GM12878 (cell line): ENCODE measurements around the gene CLCNKA. TPM values are rescaled to one million over a fixed set of nuclear protein-coding genes. Genes with fewer than 3 reads are reported as not detected.

Experiments
- ATAC-seq: fragments of 200-7000 bp; cut with Tn5 transposase; 3 replicates; pipeline ENCODE4 v1.9.1; 2020; ENCODE audit warnings: mild to moderate bottlenecking, moderate library complexity
- BruUV-seq: library from RNA; stranded (reverse); fragments of 400-500 nt; replicated peaks from 2 replicates; lab custom pipeline; 2021; lab: Mats Ljungman, UMichigan
- CTCF ChIA-PET: fragments of 300-600 bp; sonication (Branson Sonifier 250); formaldehyde crosslinking; extraction: SDS; loops from one replicate; lab custom pipeline; 2021; ENCODE audit warnings: inconsistent platforms; lab: Yijun Ruan, JAX
- POLR2A ChIA-PET: fragments of 350-600 bp; formaldehyde crosslinking; extraction: SDS; loops from one replicate; lab custom pipeline; 2021; ENCODE audit warnings: inconsistent platforms; lab: Charles Lee
- RAD21 ChIA-PET: fragments of 300-600 bp; sonication (Branson Sonifier 250); formaldehyde crosslinking; loops from one replicate; lab custom pipeline; 2023; ENCODE audit warnings: antibody characterized with exemption; ENCODE audit not compliant: unreplicated experiment; lab: Charles Lee
- SMC1A ChIA-PET: fragments of 300-600 bp; sonication (Branson Sonifier 250); formaldehyde crosslinking; loops from one replicate; lab custom pipeline; 2023; ENCODE audit not compliant: unreplicated experiment, uncharacterized antibody; lab: Charles Lee
- DNase-seq: peaks from one replicate; pipeline ENCODE4 v3.0.0-alpha.2; 2011; ENCODE audit warnings: low read depth, low spot score
- FAIRE-seq: peaks from 3 replicates; lab custom pipeline; 2011; peaks lifted over from hg19 to GRCh38; lab: Jason Lieb, UNC
- H2AFZ ChIP-seq: 2 replicates; pipeline ENCODE4 v1.6.0; 2011; ENCODE audit warnings: low read depth, low read length, control low read depth; ENCODE audit not compliant: control insufficient read depth
- H3K27ac ChIP-seq: 2 replicates; pipeline ENCODE4 v1.5.1; 2011; ENCODE audit warnings: control low read depth; ENCODE audit not compliant: control insufficient read depth, insufficient read depth
- H3K27me3 ChIP-seq, 2 experiments: replicated peaks in 1 of 2; 2 replicates each; pipeline versions ENCODE4 v1.6.0 to v1.6.1; 2011; ENCODE audit warnings: low read length in 1 of 2; ENCODE audit not compliant: control insufficient read depth in 2 of 2, insufficient read depth in 2 of 2
- H3K36me3 ChIP-seq, 2 experiments: 2 replicates each; pipeline ENCODE4 v1.5.1; 2011; ENCODE audit warnings: low read length in 1 of 2; ENCODE audit not compliant: control insufficient read depth in 2 of 2, insufficient read depth in 2 of 2
- H3K4me1 ChIP-seq: 2 replicates; pipeline ENCODE4 v1.6.1; 2011; ENCODE audit warnings: mild to moderate bottlenecking, low read length, moderate library complexity, mixed read lengths; ENCODE audit not compliant: control insufficient read depth, insufficient read depth
- H3K4me2 ChIP-seq: 2 replicates; pipeline ENCODE4 v1.6.0; 2011; ENCODE audit warnings: control low read depth; ENCODE audit not compliant: control insufficient read depth, insufficient read depth
- H3K4me3 ChIP-seq: fragments of 200-600 bp; sonication (generic); 2 replicates; pipeline ENCODE4 v1.5.1; 2016
- H3K79me2 ChIP-seq: 2 replicates; pipeline ENCODE4 v1.6.0; 2011; ENCODE audit warnings: low read length; ENCODE audit not compliant: control insufficient read depth, insufficient read depth
- H3K9ac ChIP-seq: 2 replicates; pipeline ENCODE4 v1.8.0; 2011; ENCODE audit warnings: low read length, control low read depth, mixed read lengths; ENCODE audit not compliant: control insufficient read depth, insufficient read depth
- H3K9me3 ChIP-seq: replicated peaks from 3 replicates; pipeline ENCODE4 v1.5.1; 2011; ENCODE audit warnings: mild to moderate bottlenecking, low read length; ENCODE audit not compliant: control insufficient read depth, insufficient read depth
- H4K20me1 ChIP-seq: 2 replicates; pipeline ENCODE4 v1.6.0; 2011; ENCODE audit not compliant: control insufficient read depth, insufficient read depth
- BCL11A ChIP-seq: IDR thresholded peaks from 2 replicates; pipeline ENCODE4 v1.6.1; 2011; ENCODE audit warnings: low read depth, low read length
- CBX5 ChIP-seq: sonication (generic); IDR thresholded peaks from 2 replicates; pipeline ENCODE4 v1.6.1; 2016; ENCODE audit warnings: low read depth, moderate library complexity, mild to moderate bottlenecking, inconsistent platforms
- CREM ChIP-seq: IDR thresholded peaks from 2 replicates; pipeline ENCODE4 v1.6.1; 2014; ENCODE audit warnings: antibody characterized with exemption, low read depth
- HDAC6 ChIP-seq: fragments of 200-600 bp; sonication (generic); IDR thresholded peaks from one replicate; pipeline ENCODE4 v1.8.0; 2017; ENCODE audit warnings: antibody characterized with exemption; ENCODE audit not compliant: unreplicated experiment
- MTA3 ChIP-seq: IDR thresholded peaks from 2 replicates; pipeline ENCODE4 v1.6.1; 2012; ENCODE audit warnings: low read length, inconsistent platforms, borderline replicate concordance
- MXI1 ChIP-seq: fragments of 150-350 bp; IDR thresholded peaks from 2 replicates; pipeline ENCODE4 v1.6.1; 2011; ENCODE audit warnings: low read depth, mild to moderate bottlenecking, inconsistent platforms, low read length, improper control_type of control experiment
- NR2F1 ChIP-seq: fragments of 450-650 bp; conservative IDR thresholded peaks from 2 replicates; pipeline ENCODE4 v1.6.1; 2017; ENCODE audit warnings: mild to moderate bottlenecking
- SKIL ChIP-seq: fragments of 450-650 bp; IDR thresholded peaks from 2 replicates; pipeline ENCODE4 v1.6.1; 2017; ENCODE audit warnings: mild to moderate bottlenecking, low read depth, inconsistent platforms; ENCODE audit not compliant: poor library complexity, severe bottlenecking
- ZBTB4 ChIP-seq: fragments of 450-650 bp; formaldehyde crosslinking; IDR thresholded peaks from 2 replicates; pipeline ENCODE4 v1.4.0; 2022; ENCODE audit warnings: mild to moderate bottlenecking, moderate library complexity
- ZNF207 ChIP-seq: fragments of 450-650 bp; IDR thresholded peaks from 2 replicates; pipeline ENCODE4 v1.6.1; 2014; ENCODE audit warnings: antibody characterized with exemption, mild to moderate bottlenecking, borderline replicate concordance
- ZNF274 ChIP-seq: IDR thresholded peaks from one replicate; pipeline ENCODE4 v1.8.0; 2011; ENCODE audit not compliant: insufficient read length, insufficient read depth
- whole genome bisulfite sequencing: methylation state at CpG from one replicate; pipeline ENCODE4 v1.1.6; 2016; ENCODE audit warnings: low lambda C conversion rate; ENCODE audit not compliant: insufficient replicate concordance, insufficient coverage; ENCODE audit errors: missing lambda C conversion rate; 5-methylcytosine and 5-hydroxymethylcytosine counted together
- in situ Hi-C: fragments of 300-500 bp; cut with MboI; formaldehyde crosslinking; loops from 9 replicates; pipeline ENCODE4 v1.14.3; 2018; ENCODE audit warnings: mixed read lengths
- intact Hi-C: fragments of 100-400 bp; cut with micrococcal nuclease; formaldehyde crosslinking; loops from one replicate; pipeline ENCODE4 v1.14.2; 2022; ENCODE audit not compliant: unreplicated experiment
- polyA plus RNA-seq, 11 experiments: library from polyadenylated mRNA; depleted of rRNA in 4 of 11; unstranded in 6 of 11; stranded (reverse) in 5 of 11; fragments of >200 nt; fragmentation: Nextera tagmentation in 4 of 11; fragmentation: Illumina TruSeq in 1 of 11; extraction: Ambion mirVana in 4 of 11; extraction: Trizol in 1 of 11; gene quantifications; 1 replicate in 1 of 11; 2 replicates in 10 of 11; pipeline versions ENCODE4 v1.2.1 to v1.2.3, GENCODE V29; 2011 to 2016; ENCODE audit warnings: inconsistent platforms in 2 of 11, missing spikeins in 2 of 11, low read depth in 1 of 11
- total RNA-seq, 4 experiments: library from RNA; depleted of rRNA in 3 of 4; stranded (reverse); fragments of >200 nt in 3 of 4; fragmentation: Illumina TruSeq in 1 of 4; extraction: Trizol in 1 of 4; gene quantifications; 2 replicates each; pipeline versions ENCODE4 v1.2.1 to v1.2.3, GENCODE V29; 2013 to 2021
- TF ChIP-seq, protein P1 (sequence below): IDR thresholded peaks from 2 replicates; pipeline ENCODE4 v1.6.1; 2011; ENCODE audit warnings: borderline replicate concordance, low read depth, mild to moderate bottlenecking, moderate library complexity, low read length; ENCODE audit not compliant: insufficient read depth, poor library complexity, severe bottlenecking
- TF ChIP-seq, protein P2 (sequence below): fragments of 450-650 bp; IDR thresholded peaks from 2 replicates; pipeline ENCODE4 v1.6.1; 2016; ENCODE audit warnings: mild to moderate bottlenecking

Gene CLCNKA
- total and polyA plus RNA-seq, 10 of the 15 experiments (the other 5 are each of a cell fraction or from before 2014, with no cell fraction given) = 0.02 to 0.15 (median 0.08) TPM; not detected in 6

GRCh38 chr1:16077406-16078245 is 55.8 kb downstream of the CLCNKA start:
- no peak for DNase-seq
- RAD21 ChIA-PET = interaction anchor here (0.6 to 9.7 kb wide), 10 partner anchors 7 to 276 kb away, joined by 3 to 223 read pairs (median 7); no protein-coding TSS in a partner anchor
- Histone ChIP-seq H3K4me1 (peaks cover 8% of the 10 kb centered on the region), H3K79me2 (no peaks in the 10 kb centered on the region), H3K9ac (no peak overlapping the region), H3K27me3 (peaks cover 1 to 3% of the 10 kb centered on the region in 2 experiments; a peak in 1 of 4 replicates), H3K36me3 (no peaks in the 10 kb centered on the region), H3K27ac (no peak overlapping the region), H4K20me1 (no peaks in the 10 kb centered on the region), H2AFZ (no peak overlapping the region), H3K4me2 (no peak overlapping the region), H3K4me3 (no peak overlapping the region), H3K9me3 (no peaks in the 10 kb centered on the region)
- 40% methylated on average over 12 of the region's 12 CpGs for WGBS
- BruUV-seq = no TSS peak
- SMC1A ChIA-PET = interaction anchor here (0.6 to 4.9 kb wide), 8 partner anchors 82 to 398 kb away, joined by 3 to 63 read pairs (median 6); no protein-coding TSS in a partner anchor
- CTCF ChIA-PET = interaction anchor here (0.9 to 10.0 kb wide), 12 partner anchors 9 to 347 kb away, joined by 3 to 375 read pairs (median 14); no protein-coding TSS in a partner anchor
- no peak for ATAC-seq
- intact Hi-C loops = loop anchor here (2.0 kb wide), 1 partner anchor 285 kb away; no protein-coding TSS in a partner anchor
- no peak for FAIRE-seq
- POLR2A ChIA-PET = interaction anchor here (1.1 kb wide), 1 partner anchor 363 kb away, joined by 5 read pairs; the partner anchor contains the start of gene NECAP2
- in situ Hi-C loops = loop anchor here (5.0 kb wide), 2 partner anchors 165 to 285 kb away; no protein-coding TSS in a partner anchor
- TF ChIP-seq MTA3 = no peak
- TF ChIP-seq, protein P1, sequence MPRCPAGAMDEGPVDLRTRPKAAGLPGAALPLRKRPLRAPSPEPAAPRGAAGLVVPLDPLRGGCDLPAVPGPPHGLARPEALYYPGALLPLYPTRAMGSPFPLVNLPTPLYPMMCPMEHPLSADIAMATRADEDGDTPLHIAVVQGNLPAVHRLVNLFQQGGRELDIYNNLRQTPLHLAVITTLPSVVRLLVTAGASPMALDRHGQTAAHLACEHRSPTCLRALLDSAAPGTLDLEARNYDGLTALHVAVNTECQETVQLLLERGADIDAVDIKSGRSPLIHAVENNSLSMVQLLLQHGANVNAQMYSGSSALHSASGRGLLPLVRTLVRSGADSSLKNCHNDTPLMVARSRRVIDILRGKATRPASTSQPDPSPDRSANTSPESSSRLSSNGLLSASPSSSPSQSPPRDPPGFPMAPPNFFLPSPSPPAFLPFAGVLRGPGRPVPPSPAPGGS = no peak
- TF ChIP-seq CBX5 = no peak
- no peak for TF ChIP-seq ZBTB4
- TF ChIP-seq ZNF207 = no peak
- TF ChIP-seq ZNF274 = no peak
- TF ChIP-seq BCL11A = no peak
- TF ChIP-seq CREM = no peak
- TF ChIP-seq NR2F1 = no peak
- no peak for TF ChIP-seq HDAC6
- no peak for TF ChIP-seq MXI1
- TF ChIP-seq, protein P2, sequence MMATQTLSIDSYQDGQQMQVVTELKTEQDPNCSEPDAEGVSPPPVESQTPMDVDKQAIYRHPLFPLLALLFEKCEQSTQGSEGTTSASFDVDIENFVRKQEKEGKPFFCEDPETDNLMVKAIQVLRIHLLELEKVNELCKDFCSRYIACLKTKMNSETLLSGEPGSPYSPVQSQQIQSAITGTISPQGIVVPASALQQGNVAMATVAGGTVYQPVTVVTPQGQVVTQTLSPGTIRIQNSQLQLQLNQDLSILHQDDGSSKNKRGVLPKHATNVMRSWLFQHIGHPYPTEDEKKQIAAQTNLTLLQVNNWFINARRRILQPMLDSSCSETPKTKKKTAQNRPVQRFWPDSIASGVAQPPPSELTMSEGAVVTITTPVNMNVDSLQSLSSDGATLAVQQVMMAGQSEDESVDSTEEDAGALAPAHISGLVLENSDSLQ = no peak
- no peak for TF ChIP-seq SKIL
